Activated naive CD4-positive, alpha-beta T cell treated with anti-CD3 and anti-CD28 coated beads, Interleukin-2, amount 50 U/mL, for 72 hours (primary cell): ENCODE data around the gene AFTPH. TPM values are rescaled to one million over a fixed set of nuclear protein-coding genes. Genes with fewer than 3 reads are reported as not detected.
A peak's percentile ranks its signal among the peaks of the same experiment; 100 is the strongest.

Experiments used
- ATAC-seq, 2 donors: fragments of 150-1000 bp; cut with Tn5 transposase; 2 replicates each; pipeline ENCODE4 v1.10.0; 2021; ENCODE audit warnings: mild to moderate bottlenecking in 2 of 2, moderate library complexity in 2 of 2
- DNase-seq, 2 donors: peaks; one replicate each; pipeline ENCODE4 v3.0.0; 2021 to 2022; ENCODE audit warnings: low spot score in 2 of 2
- H3K27ac Mint-ChIP-seq, 2 donors: one replicate each; pipeline ENCODE4 v1.8.0; 2022; ENCODE audit warnings: mild to moderate bottlenecking in 2 of 2, mixed read lengths in 2 of 2
- H3K36me3 Mint-ChIP-seq, 2 donors: one replicate each; pipeline ENCODE4 v1.8.0; 2022; ENCODE audit warnings: mixed read lengths in 2 of 2
- H3K9me3 Mint-ChIP-seq, 2 donors: one replicate each; pipeline ENCODE4 v1.8.0; 2022; ENCODE audit warnings: mixed read lengths in 2 of 2
- total RNA-seq, 2 donors: library from RNA; stranded (reverse); gene quantifications; one replicate each; pipeline ENCODE4 v1.2.3, GENCODE V29; 2022

AFTPH gene, protein sequence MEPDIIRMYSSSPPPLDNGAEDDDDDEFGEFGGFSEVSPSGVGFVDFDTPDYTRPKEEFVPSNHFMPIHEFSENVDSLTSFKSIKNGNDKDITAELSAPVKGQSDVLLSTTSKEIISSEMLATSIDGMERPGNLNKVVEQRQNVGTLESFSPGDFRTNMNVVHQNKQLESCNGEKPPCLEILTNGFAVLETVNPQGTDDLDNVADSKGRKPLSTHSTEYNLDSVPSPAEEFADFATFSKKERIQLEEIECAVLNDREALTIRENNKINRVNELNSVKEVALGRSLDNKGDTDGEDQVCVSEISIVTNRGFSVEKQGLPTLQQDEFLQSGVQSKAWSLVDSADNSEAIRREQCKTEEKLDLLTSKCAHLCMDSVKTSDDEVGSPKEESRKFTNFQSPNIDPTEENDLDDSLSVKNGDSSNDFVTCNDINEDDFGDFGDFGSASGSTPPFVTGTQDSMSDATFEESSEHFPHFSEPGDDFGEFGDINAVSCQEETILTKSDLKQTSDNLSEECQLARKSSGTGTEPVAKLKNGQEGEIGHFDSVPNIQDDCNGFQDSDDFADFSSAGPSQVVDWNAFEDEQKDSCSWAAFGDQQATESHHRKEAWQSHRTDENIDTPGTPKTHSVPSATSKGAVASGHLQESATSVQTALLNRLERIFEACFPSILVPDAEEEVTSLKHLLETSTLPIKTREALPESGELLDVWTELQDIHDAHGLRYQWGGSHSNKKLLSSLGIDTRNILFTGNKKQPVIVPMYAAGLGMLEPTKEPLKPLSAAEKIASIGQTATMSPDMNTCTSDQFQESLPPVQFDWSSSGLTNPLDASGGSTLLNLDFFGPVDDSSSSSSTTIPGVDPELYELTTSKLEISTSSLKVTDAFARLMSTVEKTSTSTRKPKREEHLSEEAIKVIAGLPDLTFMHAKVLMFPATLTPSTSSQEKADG
- 10 to 100 TPM; 34.1 to 48.5 TPM for total RNA-seq

DNA sequence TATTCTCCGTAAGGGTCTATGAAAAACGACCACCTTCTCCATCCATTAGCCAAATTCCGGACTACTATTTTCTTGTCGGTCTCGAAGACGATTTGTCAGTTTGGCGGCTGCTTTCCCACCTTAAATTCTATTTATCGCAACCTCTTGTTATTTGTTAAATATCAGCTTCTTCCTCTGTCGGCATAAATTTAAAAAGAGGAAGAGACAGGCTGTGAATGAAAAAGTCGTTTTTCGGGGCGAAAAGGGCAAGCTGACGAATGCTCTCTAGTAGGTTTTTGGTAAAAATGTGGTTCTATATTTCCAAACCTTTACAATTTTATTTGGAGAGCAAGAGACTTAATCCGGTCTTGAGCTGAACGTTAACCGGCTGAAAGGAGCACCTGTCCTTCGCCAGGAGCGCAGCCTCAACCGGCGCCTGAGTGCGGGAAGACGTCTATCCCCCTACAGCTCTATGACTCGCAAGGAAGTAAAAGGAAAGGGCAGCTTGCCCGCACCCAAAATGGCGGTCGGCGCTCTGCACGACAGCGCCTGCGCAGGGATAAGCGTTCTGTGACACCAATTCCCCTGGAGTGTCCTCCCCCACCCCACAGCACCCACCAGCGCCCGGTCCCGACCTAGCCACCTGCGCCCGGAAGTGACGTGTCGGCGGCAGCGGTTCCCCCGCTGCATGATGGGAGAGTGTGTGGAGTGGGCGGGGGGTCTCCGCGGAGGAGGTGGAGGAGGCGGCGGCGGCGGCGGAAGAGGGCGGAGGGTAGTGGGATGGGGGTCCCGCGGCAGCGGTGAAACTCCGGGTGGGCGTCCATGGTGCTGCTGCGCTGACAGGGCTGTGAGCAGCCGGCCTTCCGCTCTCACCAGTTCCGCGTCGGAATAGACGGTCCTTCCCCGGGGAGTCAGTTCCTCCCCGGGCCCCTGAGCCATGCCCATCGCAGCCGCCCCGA lies at the start of gene AFTPH:
Gene AFTPH (plus strand): TSS at position 663 of the 938 bp plus-strand sequence. CDS start 27,147 bp downstream, outside the sequence.
- Mint-ChIP-seq H3K27ac (peak within 1 kb of the TSS; percentile 96 to 100), H3K9me3 (no peaks in the 10 kb centered on the region), H3K36me3 (peaks cover 8 to 15% of the 10 kb centered on the region in 2 donors)
- DNase-seq = peak; percentile 97 to 99
- peak; percentile 93 to 94 for ATAC-seq

DNA sequence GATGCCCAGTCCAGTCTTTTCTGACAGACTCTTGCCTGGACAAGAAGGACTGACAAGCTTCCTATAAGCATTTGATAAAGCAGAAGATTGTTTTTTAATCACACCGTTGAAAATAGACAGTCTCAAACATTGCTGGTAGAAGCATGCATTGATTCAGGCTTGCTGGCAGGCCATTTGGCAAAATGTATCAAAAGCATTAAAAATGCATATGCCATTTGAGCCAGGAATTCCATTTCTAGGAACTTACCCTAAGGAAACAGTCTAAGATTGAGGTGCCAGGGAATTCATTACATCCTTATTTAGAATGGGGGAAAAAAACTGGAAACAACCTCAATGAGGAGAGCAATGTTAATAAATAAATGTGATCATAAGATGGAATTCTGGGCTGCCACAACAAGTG lies 49.5 kb upstream of the AFTPH start:
- H3K27ac Mint-ChIP-seq = no peak overlapping the region
- no peaks in the 10 kb centered on the region for H3K36me3 Mint-ChIP-seq
- ATAC-seq (no peak), DNase-seq (no peak)
- H3K9me3 Mint-ChIP-seq = no peaks in the 10 kb centered on the region

DNA sequence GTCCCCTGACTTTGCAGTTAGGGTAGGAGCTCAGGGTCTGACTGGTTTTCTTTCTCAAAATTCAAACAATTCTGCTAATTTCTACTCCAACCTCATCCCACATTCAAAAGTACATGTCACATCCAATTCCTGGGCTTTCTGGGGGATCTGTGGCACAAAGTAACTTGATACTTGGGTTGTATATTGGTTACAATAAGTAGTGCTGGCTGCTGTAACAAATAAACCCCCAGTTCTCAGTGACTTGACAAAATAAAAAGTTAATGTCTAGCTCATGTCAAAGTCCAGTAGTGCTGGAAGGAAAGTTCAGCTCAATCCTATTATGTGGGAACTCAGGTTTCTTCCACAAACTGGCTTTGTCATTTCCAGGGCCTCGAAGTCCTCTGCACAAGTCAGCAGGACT lies 47.1 kb upstream of the AFTPH start:
- Mint-ChIP-seq H3K36me3 (no peaks in the 10 kb centered on the region), H3K27ac (no peak overlapping the region), H3K9me3 (no peaks in the 10 kb centered on the region)
- DNase-seq (no peak), ATAC-seq (no peak)

DNA sequence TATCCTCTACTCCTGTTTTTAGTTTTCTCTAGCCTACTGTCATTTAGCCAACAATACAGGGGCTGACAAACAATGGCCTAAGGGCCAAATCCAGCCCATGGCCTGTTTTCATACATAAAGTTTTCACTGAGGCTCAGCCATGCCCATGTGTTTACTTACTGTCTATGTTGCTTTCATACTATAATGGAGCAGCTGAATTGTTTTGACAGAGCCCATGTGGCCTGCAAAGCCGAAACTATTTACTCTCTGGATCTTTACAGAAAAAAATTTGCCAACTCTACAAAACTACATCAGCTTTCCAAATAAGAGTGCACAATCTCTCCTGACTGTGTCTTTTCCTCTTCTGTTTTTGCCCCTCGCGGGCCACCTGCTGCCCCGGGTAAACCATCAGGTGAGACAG lies 46.1 kb upstream of the AFTPH start:
- peak overlapping the region in 1 of 2 donors; percentile 27 for H3K27ac Mint-ChIP-seq
- H3K36me3 Mint-ChIP-seq = no peaks in the 10 kb centered on the region
- H3K9me3 Mint-ChIP-seq = no peaks in the 10 kb centered on the region
- ATAC-seq (no peak), DNase-seq (no peak)

DNA sequence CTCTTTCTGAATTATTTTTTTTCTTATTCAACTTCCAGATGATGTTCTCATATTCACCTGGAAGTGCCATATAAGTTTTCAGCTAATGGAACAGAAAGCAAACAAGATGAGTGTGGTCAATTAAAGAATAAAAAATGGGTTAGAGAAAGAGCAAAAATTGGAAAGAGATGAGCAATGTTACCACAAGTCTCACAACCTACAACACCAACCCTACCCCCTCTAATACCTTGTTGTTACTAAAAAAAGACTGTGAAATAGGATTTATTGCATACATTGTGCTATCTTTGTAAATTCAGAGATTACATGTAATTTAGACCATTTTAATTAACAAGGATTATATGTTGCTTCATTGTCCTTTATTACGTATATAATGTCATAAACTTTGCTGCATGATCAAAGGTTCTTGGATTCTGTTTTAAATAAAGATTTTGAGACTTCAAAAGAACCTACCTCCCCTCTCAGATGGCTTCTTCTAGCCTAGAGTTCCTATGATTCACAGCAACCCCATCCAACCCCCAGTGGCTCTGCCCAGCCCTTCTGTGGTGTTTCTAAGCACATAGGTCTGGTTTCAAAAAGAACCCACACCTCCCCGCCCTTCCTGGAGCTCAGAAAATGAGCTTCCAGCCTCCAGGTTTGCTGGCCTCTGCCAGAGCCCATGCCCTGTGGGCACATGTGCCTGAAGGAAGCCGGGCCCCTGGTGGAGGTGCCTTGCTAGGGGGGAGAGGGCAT lies 45.5 kb upstream of the AFTPH start:
- Mint-ChIP-seq H3K9me3 (no peaks in the 10 kb centered on the region), H3K27ac (no peak overlapping the region), H3K36me3 (no peaks in the 10 kb centered on the region)
- DNase-seq (no peak), ATAC-seq (peak; percentile 61 to 87)

DNA sequence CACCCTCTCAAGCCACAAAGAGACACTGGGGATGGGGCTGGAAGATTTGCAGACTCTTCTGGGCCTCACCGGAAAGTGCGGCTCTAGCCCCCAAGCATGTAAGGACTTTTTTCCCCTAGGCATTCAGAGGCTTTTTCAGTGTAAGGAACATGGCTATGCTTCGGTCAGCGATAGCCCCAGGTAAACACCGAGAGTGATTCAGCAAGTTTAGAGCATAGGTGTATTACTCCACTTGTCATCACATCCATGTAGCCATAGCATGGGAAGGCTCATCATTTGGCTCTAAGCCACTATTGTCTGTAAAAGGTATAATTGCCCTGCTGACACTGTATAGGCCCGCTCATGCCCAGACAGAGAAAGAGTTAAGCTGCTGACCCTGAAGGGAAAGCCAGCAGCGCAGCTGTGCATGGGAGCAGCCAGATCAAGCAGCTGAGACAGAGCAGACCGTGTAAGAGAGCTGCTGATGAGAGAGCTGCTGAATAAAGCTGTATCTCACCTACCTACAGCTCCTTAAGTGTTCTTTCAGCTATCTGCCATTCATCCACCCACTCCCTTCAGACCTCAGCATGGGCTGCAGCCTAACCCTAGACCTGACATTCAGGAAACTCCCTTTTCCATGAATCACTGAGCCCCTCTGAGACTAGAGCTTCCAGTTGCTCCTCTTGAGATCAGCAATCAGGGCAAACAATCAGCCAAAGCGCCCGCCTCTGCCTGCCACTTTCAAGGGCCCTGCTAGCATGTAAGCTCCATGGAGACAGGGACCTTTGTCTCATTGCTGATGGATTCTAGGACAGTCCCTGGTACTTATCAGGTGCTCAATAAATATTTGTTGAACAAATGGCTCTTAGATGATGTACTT lies 44.6 kb upstream of the AFTPH start:
- Mint-ChIP-seq H3K36me3 (no peaks in the 10 kb centered on the region), H3K27ac (peak overlapping the region in 1 of 2 donors; percentile 57), H3K9me3 (no peaks in the 10 kb centered on the region)
- ATAC-seq (peak; percentile 20 to 43), DNase-seq (no peak)

DNA sequence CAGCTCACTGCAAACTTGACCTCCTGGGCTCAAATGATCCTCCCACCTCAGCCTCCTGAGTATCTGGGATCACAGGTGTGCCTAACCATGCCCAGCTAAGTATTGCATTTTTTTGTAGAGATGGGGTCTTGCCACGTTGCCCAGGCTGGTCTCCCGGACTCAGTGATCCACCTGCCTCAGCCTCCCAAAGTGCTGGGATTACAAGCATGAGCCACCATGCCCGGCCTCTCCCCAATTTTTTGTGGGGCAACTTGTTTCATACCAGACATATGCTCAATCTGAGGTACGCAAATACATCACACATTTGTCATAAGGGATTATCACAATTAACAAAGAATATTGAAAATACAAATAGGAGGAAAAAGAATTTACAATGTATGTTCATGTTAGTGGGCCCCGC lies 42.5 kb upstream of the AFTPH start:
- DNase-seq (no peak), ATAC-seq (no peak)
- H3K36me3 Mint-ChIP-seq = no peaks in the 10 kb centered on the region
- H3K27ac Mint-ChIP-seq = no peak overlapping the region
- H3K9me3 Mint-ChIP-seq = no peaks in the 10 kb centered on the region

DNA sequence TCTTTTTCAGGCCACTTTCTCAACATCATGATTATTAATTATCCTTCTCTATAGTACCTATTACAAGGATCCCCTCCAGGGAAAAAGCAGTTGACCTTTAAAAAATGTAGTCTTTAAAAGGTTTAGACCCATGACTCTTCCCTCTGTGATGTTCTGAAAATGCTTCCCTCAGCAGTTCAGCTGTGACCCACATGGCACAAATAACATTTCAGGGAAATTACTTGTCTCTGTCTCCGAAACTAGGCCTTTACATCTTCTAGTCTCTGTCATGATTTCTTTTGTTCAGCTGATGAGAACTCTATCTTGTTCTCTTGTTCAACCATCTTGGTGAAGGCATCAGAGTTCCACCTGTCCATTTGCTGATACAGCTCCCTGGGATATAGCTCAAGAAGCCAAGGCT lies 41.9 kb upstream of the AFTPH start:
- ATAC-seq (no peak), DNase-seq (no peak)
- no peak overlapping the region for H3K27ac Mint-ChIP-seq
- H3K9me3 Mint-ChIP-seq = no peaks in the 10 kb centered on the region
- H3K36me3 Mint-ChIP-seq = no peaks in the 10 kb centered on the region

DNA sequence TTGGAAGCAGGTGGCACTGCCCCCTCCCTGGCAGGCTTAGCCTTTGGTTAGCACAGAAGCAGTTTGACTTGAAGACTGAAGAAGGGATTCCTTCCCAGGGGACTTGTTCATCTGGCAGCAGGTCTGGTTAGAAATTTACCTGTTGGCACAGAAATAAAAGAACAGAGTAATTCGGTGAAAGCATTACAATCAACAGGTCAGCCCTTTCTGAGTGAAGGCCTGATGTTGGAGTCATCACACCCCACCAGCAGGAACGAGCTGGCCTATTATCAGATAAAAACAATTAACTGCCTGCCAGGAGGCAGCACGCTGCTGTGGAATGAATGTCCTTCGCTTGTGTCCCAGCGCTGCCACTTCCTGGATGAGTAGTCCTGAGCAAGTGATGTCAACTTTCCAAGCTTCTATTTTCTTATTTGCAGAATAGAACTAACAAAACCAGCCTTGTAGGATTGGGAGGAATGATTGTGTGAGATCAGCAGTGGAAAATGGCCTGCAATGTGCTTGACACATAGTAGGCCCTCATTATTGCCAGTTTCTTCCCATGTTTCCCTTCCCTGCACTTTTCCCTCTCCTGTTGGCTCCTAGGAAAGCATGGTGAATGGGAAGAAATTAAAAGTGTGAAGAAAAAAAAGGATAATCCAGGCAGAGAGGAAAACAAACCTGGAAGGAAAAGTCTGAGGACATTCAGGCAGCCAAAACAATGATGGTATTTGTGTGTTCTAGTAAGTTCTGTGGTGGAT lies 41.2 kb upstream of the AFTPH start:
- ATAC-seq (no peak), DNase-seq (no peak)
- no peak overlapping the region for H3K27ac Mint-ChIP-seq
- no peaks in the 10 kb centered on the region for H3K36me3 Mint-ChIP-seq
- H3K9me3 Mint-ChIP-seq = no peaks in the 10 kb centered on the region

DNA sequence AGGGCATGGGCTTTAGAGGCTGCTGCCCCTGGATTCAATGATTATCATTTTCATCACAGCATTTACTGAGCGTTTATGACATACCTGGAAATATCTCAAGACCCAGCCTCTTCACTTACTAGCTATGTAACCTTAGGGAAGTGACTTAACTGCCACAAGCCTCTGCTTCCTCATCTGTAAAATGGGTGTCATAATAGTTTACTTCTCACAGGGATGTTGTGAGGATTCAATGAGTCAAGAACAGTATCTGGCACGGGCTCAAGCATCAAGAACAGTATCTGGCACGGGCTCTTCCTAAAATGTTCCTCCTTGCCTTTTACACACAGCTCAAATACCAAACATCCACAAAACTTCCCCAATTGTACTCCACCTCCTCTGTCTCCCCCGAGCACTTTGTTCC lies 38.8 kb upstream of the AFTPH start:
- H3K9me3 Mint-ChIP-seq = no peaks in the 10 kb centered on the region
- H3K36me3 Mint-ChIP-seq = no peaks in the 10 kb centered on the region
- no peak overlapping the region for H3K27ac Mint-ChIP-seq
- DNase-seq (no peak), ATAC-seq (no peak)

DNA sequence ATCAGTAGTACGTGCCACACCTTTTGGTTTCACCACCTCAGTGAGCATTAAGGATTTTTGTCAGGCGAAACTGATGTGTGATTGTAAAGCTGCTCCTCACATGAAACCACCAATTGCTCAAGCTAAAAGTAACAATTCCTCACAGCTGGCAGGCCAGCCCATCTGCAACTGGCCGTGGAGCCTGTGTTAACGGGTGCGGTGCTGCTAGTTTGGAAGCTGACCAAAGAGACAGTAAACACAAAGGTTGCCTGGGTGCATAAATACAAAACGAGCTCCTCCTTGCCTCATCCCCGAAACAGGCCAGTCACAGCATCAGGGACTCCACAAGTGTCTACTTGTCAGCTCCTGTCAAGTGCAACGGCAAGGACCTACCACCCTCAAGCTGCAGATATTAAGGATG lies 38.2 kb upstream of the AFTPH start:
- ATAC-seq = no peak
- no peaks in the 10 kb centered on the region for H3K9me3 Mint-ChIP-seq
- DNase-seq = no peak
- H3K27ac Mint-ChIP-seq = no peak overlapping the region
- H3K36me3 Mint-ChIP-seq = no peaks in the 10 kb centered on the region

DNA sequence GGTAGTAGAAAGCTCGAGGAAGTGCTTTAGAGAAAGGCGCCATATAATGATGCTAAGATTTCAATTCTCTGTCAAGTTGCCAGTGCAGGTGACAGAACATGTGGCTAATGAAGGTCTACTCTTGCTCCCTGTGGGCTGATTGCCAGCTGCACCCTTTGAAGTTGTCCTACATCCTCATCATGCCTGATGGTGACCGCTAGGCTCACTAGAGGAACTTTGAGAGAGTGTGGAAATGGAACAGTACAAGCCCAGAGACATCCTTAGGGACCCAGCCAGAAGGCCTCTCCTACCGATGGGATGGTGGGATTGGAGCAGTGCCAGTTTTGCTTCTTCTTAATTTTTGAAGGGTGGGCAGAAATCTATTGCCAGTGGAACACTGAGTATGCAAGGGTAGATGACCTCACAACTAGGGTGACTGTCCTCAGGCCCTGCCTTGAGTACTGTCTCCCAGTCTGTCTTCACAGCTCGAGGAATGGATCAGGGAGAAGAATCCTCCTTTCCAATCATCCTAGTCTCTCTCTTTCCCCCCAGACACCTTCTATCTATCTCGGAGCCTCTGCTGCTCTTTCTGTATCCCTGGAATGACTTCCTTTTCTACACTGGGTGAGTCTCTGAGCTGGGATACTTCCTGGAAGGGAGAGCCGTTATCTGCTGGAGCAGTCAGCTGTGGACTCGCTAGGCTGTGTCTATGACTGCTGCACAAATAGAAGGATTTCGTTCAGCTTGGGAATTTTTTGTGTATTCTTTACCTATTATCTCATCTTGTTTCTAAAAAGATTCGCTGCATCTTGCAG lies 36.7 kb upstream of the AFTPH start:
- Mint-ChIP-seq H3K9me3 (no peaks in the 10 kb centered on the region), H3K27ac (no peak overlapping the region), H3K36me3 (no peaks in the 10 kb centered on the region)
- DNase-seq = no peak
- no peak for ATAC-seq

DNA sequence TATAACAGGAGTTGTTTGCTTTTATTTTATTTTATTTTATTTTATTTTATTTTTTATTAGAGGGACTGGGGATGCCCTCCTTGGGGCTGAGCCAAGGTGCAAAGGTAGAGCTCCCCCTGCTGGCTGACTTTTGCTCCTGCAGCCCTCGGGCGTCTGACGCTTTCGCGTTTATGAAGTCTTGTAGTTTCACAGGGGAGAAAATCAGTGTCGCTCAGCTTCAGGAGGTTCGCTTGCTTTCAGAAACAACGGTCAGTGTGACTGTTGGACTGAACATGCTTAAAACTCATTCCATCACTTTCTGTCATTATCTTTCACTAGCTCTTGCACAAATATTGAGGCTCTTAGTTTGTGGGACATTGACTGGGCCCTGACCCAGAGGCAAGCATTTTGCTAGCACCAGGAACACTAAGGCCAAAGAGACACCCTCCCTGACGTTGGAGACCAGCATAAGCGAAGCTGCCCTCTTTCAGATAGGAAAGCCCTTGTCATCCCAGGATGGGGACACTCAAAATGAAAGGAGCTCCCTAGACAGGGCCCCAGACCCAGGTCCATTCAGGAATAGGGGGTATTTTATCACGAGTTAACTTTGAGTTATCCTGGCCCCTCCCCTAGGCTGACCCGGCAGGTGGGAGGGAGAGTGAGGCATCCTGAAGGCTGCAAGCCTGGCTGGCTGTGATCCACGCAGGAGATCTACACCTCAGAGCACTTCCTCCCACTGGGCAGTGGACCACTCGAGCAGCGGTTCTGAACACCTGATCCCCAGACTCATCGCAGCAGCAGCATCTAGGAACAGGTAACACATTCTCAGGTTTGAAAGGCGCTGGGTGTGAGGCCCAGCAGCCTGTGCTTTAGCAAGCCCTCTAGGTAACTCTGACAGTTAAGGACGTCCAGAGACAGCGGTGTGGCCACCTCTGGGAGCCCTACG lies 35.8 kb upstream of the AFTPH start:
- Mint-ChIP-seq H3K36me3 (no peaks in the 10 kb centered on the region), H3K9me3 (no peaks in the 10 kb centered on the region)

More for the DNA sequence above, 35.8 kb upstream of the AFTPH start:
- H3K27ac Mint-ChIP-seq = no peak overlapping the region
- ATAC-seq = peak; percentile 71 to 84
- DNase-seq = peak in 1 of 2 donors; percentile 88
